Measurements from ENCODE around the gene TNNI2.
A peak's percentile ranks its signal among the peaks of the same experiment; 100 is the strongest.

The TNNI2 gene

DNA sequence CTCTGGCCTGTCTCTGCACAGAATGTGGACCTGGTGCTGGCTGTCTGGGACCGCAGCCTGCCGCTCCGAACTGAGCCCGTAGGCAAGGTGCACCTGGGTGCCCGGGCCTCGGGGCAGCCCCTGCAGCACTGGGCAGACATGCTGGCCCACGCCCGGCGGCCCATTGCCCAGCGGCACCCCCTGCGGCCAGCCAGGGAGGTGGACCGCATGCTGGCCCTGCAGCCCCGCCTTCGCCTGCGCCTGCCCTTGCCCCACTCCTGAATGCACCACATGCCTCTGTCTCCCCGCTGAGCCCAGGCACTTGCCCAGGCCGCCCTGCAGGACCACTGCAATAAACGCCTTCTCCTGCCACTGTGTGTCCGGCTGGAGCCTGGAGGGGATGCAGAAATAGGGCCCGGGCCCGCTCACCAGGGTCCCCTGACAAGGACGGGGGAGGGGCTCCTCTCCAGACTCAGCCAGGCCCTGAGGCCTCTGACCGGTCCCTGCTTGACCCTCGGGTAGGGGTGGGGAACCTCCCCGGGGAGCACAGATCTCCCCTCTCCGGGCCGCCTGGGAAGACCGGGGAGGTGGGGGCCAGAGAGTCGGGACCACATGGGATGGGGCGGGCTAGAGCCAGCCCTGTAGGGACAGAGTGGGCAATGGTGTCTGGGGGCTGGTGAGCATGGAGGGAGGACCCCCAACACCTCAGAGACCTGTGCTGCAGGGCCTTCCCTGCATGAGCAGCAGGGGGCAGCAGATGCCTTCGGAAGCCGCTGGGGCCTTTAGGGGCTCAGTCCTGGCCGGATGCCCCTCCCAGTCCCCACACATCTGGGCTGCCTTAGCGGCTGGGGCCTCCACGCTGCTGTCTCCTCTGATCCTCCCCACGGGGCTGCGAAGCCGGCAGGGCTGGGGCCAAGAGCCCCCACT is 1.4 kb upstream of the TNNI2 start:
- no peak overlapping the region for H3K27ac ChIP-seq
- TF ChIP-seq, protein P1, sequence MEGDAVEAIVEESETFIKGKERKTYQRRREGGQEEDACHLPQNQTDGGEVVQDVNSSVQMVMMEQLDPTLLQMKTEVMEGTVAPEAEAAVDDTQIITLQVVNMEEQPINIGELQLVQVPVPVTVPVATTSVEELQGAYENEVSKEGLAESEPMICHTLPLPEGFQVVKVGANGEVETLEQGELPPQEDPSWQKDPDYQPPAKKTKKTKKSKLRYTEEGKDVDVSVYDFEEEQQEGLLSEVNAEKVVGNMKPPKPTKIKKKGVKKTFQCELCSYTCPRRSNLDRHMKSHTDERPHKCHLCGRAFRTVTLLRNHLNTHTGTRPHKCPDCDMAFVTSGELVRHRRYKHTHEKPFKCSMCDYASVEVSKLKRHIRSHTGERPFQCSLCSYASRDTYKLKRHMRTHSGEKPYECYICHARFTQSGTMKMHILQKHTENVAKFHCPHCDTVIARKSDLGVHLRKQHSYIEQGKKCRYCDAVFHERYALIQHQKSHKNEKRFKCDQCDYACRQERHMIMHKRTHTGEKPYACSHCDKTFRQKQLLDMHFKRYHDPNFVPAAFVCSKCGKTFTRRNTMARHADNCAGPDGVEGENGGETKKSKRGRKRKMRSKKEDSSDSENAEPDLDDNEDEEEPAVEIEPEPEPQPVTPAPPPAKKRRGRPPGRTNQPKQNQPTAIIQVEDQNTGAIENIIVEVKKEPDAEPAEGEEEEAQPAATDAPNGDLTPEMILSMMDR (conservative IDR thresholded peaks at IDR 0.05) = peak; percentile 85
- TF ChIP-seq ZFX (IDR thresholded peaks at IDR 0.05) = no peak

DNA sequence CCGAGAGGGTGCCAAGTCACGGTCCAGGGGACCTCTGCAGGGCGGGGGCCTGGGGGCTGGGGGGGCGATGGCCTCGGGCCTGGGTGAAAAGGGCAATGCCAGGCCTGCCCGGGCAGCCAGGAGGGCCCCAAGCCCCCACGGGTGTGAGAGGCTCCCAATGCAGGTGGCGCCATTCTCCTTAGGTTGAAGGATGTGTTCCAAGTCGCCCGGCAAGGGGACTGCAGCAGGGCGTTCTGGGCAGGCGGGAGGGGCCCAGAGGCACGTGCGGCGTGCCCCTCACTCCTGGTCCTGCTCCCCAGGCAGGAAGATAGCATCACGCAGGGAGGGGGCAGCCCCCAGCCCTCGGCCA is 730 bp upstream of the TNNI2 start:
- H3K27ac ChIP-seq = no peak overlapping the region
- TF ChIP-seq ZFX (IDR thresholded peaks at IDR 0.05) = no peak
- TF ChIP-seq, protein P1 (conservative IDR thresholded peaks at IDR 0.05) = peak; percentile 58; the same call in 1 of the 2 replicates

DNA sequence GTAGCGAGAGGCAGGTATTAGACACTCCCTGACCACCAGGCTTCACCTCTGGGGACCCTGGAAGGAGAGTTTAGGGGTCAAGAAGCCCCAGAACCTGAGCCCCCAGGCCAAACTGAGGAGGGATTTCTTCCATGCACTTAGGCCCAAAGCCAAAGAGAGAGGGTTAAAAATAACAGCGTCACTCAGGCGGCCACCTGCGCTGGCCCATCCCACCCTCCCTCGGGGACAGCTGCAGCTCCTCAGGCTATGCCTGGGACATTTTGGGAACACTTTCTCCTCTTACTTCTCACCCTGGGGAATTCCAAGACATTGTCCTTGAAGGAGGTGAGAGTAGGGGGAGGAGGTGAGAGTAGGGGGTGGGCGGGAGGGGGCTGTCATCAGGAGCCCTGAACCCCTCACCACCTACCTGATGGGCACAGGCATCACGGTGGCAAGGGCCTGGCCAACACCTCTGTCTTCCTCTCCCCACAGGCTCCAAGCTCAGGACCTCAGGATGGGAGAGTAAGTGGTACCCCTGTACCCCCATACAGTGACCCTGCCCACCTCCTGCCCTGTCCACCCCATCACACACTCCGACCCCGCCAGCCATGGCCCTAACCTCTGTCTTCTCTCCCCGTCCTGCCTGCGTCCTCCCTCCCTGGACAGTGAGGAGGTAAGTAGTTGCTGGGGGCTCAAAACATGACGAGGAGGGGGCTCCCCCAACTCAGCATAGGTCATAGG is 583 bp downstream of the TNNI2 start:
- TF ChIP-seq, protein P1 (conservative IDR thresholded peaks at IDR 0.05) = no peak
- TF ChIP-seq ZFX (IDR thresholded peaks at IDR 0.05) = no peak
- H3K27ac ChIP-seq = no peak overlapping the region

DNA sequence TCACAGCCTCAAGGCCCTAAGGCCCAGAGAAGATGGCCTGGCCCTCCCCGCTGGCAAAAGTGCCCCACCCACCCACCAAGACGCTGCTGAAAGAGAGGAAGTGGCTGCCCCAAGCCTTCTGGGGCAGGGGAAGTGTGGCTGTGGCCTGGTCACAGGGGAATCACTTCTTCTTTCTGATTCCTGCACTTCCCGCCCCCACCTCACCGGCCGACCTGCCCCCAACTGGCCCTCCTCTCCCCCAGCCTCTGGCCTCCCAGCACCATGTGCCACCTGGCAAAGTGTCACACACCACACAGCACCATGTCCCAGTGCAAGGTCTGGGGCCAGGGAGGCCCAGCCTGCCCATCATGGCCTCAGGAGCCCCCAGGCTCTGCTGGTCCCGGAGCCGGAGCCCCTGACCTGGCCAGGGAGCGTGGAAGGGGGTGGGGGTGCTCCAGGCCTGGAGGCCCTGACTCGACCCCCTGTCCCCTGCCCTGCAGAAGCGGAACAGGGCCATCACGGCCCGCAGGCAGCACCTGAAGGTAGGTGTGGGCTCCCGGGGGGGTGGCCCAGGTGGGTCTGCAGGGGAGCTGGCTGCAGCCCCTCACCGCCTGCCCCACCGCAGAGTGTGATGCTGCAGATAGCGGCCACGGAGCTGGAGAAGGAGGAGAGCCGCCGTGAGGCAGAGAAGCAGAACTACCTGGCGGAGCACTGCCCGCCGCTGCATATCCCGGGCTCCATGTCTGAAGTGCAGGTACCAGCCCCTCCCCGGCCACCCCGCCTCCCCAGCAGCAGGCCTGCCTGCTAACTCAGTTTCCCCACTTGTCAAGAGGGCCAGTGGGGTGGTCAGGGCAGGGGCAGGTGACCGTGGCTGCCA is 1.4 kb downstream of the TNNI2 start:
- H3K27ac ChIP-seq = no peak overlapping the region

DNA sequence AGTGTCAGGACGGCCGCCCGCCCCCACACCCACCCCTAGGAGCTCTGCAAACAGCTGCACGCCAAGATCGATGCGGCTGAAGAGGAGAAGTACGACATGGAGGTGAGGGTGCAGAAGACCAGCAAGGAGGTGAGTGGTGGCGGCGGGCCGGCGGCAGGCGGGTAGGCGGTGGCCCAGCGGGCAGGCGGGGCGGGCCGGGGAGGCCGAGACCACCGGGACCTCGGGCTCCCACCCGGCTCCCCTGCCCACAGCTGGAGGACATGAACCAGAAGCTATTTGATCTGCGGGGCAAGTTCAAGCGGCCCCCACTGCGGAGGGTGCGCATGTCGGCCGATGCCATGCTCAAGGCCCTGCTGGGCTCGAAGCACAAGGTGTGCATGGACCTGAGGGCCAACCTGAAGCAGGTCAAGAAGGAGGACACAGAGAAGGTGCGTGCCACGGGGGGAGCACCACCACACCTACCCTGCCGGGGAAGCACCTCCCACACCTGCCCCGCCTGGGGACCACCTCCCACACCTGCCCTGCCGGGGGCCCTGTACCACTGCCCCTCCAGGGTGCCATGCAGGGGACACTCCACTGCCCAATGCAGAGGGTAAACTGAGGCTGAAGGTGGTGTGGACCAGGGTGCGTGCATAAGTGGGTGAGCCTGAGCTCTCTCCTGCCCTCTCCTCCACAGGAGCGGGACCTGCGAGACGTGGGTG is 2.1 kb downstream of the TNNI2 start:
- H3K27ac ChIP-seq = no peak overlapping the region
- TF ChIP-seq, protein P1 (conservative IDR thresholded peaks at IDR 0.05) = no peak
- no peak for TF ChIP-seq ZFX (IDR thresholded peaks at IDR 0.05)

More for the DNA sequence above, 1.4 kb downstream of the TNNI2 start:
- no peak for TF ChIP-seq ZFX (IDR thresholded peaks at IDR 0.05)
- TF ChIP-seq, protein P1 (conservative IDR thresholded peaks at IDR 0.05) = no peak

DNA sequence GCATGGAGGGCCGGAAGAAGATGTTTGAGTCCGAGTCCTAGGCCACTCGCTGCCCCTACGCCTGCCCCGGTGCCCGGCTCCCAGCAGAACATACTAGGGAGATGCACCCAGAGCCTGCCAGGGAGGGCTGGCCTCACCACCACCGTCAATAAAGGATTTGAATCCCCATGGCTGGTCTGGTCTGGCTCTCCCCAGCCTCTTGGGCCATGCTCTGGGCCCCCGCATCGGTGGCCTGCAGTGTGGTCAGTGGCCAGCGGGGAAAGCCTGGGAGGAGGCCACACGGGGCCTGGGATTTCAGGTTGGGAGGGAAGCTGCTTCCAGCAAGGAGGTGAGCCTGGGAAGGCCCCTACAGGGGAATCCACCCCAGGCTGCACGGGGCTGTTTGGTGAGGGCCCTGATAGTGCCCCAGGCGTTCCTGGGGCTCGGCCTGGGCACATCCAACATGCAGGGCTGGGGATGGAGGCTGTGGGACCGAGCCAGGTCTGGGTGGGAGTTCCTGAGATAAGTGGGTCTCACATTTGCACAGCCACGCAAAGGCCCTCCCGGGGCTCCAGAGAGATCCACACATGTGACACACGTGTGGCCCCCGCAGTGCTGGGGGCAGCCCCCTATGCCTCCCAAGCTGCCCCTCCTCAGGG is 2.8 kb downstream of the TNNI2 start:
- no peak overlapping the region for H3K27ac ChIP-seq
- TF ChIP-seq, protein P1 (conservative IDR thresholded peaks at IDR 0.05) = no peak
- TF ChIP-seq ZFX (IDR thresholded peaks at IDR 0.05) = no peak

Data from C4-2B (cell line).